Measurements from ENCODE around the gene FGF22. TPM values are rescaled to one million over a fixed set of nuclear protein-coding genes. Genes with fewer than 3 reads are reported as not detected.

The FGF22 gene
- not detected in 2 replicates for total RNA-seq

DNA sequence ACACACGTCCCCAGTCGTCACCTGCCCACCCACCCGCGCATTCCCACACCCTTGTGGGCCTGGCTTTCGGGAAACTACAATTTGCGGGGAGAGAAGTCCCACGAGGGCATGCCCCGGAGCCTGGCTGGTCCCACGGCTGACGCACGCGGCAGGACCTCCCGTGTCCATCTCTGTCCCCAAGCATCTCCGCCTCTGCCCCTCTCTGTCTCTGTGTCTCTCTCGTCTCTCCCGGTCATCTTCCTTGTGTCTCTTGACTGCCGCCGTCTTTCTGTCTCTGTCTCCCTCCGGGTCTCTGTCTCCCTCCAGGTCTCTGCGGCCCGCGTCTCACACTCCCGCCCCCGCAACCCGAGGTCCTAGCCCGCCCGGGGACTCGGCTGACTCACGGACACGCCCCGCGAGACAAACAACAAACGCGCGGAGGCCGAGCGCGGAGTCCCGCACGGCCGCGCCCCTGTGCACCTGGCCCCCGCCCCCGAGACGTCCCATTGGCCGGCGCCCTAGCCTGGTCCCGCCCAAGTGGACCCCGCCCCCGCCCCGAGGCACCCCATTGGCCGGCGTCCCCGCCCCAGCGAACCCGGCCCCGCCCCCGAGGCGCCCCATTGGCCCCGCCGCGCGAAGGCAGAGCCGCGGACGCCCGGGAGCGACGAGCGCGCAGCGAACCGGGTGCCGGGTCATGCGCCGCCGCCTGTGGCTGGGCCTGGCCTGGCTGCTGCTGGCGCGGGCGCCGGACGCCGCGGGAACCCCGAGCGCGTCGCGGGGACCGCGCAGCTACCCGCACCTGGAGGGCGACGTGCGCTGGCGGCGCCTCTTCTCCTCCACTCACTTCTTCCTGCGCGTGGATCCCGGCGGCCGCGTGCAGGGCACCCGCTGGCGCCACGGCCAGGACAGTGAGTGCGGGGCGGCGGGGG lies at the start of gene FGF22:
Gene FGF22, plus strand, starts transcription at position 627 of the 908 bp plus-strand sequence. Its CDS starts 47 bp downstream, at position 674.

DNA sequence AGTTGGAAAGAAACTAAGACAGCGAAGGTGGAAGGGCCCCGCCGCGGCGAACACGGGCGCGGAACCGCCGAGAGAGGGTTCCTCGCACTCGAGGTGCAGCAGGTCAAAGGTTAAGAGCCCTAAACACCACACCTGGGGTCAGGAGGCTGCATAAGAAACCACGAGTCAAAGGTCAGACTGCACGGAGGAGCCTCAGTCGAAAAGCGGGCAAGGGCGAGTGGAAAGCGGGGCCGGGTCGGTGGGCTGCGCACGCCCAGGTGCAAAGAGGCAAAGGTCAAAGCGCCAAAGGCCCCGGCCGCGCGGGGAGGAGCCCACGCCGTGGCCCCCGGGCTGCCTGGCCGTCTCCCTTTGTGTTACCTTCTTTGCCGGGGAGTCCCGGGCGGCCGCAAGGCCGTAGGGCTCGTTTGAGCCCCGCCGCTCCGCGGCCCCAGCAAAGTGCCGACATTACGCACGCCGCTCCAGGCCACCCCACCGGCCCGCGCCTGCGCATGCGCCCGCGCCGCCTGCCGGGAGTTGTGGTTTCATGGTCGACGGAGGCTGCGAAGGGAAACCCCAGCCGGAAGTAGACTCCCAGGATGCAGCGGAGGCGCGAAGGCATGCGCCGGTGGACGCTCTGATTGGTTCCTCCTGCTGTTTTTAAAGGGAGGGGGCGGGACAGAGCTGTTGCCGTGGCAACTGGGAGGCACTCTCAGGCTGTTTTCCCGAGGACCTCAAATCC lies 6.5 kb upstream of the FGF22 start, which contains the start of gene POLRMT:
Gene POLRMT, minus strand, starts transcription at position 470 of the 718 bp plus-strand sequence. Its CDS starts 25 bp downstream, at position 445.

DNA sequence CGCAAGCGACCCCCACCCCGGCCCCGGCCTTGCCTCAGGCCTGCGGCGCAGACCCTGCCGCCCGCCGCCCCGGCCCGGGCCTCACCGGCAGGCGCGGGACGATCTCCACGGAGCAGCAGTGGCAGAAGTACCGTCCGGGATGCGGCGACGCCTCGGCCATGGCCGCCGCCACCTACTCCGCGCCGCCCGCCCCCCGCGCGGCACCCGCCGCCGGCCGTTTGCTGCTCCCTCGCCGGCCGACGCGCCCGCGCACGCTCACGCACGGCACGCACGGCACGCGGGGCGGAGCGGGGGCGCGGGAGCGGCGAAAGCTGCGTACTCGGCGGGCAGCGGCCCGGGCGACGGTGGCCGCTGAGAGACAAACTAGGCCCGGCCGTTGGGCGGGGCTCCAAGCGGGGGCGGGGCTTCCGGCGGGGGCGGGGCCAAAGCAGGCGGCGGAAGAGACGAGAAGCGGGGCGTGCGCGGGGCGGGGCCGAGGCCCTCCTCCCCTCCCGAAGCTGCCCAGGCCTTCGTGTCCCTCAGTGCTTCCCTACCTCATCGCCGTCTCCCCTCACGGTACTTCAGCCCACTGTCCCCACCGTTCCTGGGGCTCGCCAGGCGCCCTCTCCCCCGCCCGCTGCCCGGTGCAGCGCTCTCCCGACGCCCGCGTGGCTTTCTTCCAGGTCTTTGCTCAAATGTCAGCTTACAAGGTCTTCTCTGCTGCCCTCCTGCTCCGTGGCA lies 23.4 kb downstream of the FGF22 start, which contains the start of gene RNF126:
Gene RNF126, minus strand, starts transcription at position 253 of the 720 bp plus-strand sequence. Its CDS starts 93 bp downstream, at position 160.

DNA sequence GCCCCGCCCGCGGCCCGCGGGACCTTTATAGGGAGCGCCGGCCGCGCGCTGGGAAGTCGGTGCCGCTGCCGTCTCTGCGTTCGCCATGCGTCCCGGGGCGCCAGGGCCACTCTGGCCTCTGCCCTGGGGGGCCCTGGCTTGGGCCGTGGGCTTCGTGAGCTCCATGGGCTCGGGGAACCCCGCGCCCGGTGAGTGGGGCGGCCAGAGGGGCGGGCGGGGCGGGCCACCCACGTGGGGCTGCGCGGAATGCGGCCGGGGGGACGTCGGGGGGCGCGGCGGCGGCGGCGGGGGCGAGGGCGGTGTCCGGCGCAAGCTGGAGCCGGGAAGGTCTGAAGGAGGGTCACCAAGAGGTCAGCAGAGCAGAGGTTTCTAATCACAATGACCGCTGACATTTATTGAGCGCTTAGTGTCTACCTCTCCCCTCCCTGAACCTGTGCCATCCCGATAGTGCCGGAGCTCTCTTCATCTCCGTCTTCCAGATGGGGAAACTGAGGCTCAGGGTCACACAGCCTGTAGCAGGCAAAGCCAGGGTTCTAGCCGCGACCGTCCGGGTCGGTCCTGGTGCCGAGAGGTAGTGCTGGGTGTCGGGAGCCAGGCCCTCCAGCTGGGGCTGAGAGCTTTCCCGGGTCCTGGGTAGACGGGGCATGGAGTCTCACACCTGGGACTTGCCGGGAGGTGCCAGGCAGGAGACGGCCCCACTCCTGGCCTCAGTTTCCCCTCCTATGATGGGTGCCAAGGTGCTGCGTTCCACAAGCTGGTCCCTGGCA lies 36.8 kb downstream of the FGF22 start, which contains the start of gene FSTL3:
Gene FSTL3, plus strand, starts transcription at position 54 of the 767 bp plus-strand sequence. Its CDS starts 32 bp downstream, at position 86.

Other genes starting within 250 kb of the FGF22 start
- not detected in 2 replicates for gene C2CD4C, start 230.7 kb upstream of the FGF22 start, total RNA-seq
- gene SHC2, start 178.8 kb upstream of the FGF22 start, total RNA-seq, result 0.32 and 0.54 TPM in 2 replicates
- gene MADCAM1, start 143.4 kb upstream of the FGF22 start, total RNA-seq, result not detected in 2 replicates
- 28.5 and 35.2 TPM in 2 replicates for gene TPGS1, start 132.4 kb upstream of the FGF22 start, total RNA-seq
- gene CDC34, start 108.1 kb upstream of the FGF22 start, total RNA-seq, result 65.9 and 77.4 TPM in 2 replicates
- gene GZMM, start 95.8 kb upstream of the FGF22 start, total RNA-seq, result not detected in 2 replicates
- 919 and 936 TPM in 2 replicates for gene BSG, start 67.3 kb upstream of the FGF22 start, total RNA-seq
- gene HCN2, start 50.0 kb upstream of the FGF22 start, total RNA-seq, result 4.2 and 5.6 TPM in 2 replicates
- gene POLRMT, start 6.3 kb upstream of the FGF22 start, total RNA-seq, result 14.3 and 21.5 TPM in 2 replicates
- 63.5 and 64.1 TPM in 2 replicates for gene RNF126, start 23.3 kb downstream of the FGF22 start, total RNA-seq
- gene FSTL3, start 36.5 kb downstream of the FGF22 start, total RNA-seq, result 59.1 and 82.9 TPM in 2 replicates
- not detected in 2 replicates for gene PRSS57, start 55.6 kb downstream of the FGF22 start, total RNA-seq
- gene PALM, start 69.1 kb downstream of the FGF22 start, total RNA-seq, result 50.1 and 56.9 TPM in 2 replicates
- not detected in 2 replicates for gene MISP, start 111.2 kb downstream of the FGF22 start, total RNA-seq
- gene PTBP1, start 157.6 kb downstream of the FGF22 start, total RNA-seq, result 190 and 240 TPM in 2 replicates
- 0.36 and 2.1 TPM in 2 replicates for gene PLPPR3, start 182.1 kb downstream of the FGF22 start, total RNA-seq
- not detected in 2 replicates for gene AZU1, start 188.0 kb downstream of the FGF22 start, total RNA-seq
- 0.16 TPM in 1 of 2 replicates, not detected in the other for gene PRTN3, start 201.1 kb downstream of the FGF22 start, total RNA-seq
- 2.4 and 6.9 TPM in 2 replicates for gene ELANE, start 212.4 kb downstream of the FGF22 start, total RNA-seq
- 70.6 and 164 TPM in 2 replicates for gene CFD, start 219.8 kb downstream of the FGF22 start, total RNA-seq

All from cardiac atrium fibroblast (primary cell).